ENCODE measurements around the gene CCDC183.
"Not testable (repeated sequence)": the region's sequence is repeated elsewhere in the genome, so short reads cannot be mapped to it uniquely, and the experiment has no call there.

CCDC183 gene

DNA sequence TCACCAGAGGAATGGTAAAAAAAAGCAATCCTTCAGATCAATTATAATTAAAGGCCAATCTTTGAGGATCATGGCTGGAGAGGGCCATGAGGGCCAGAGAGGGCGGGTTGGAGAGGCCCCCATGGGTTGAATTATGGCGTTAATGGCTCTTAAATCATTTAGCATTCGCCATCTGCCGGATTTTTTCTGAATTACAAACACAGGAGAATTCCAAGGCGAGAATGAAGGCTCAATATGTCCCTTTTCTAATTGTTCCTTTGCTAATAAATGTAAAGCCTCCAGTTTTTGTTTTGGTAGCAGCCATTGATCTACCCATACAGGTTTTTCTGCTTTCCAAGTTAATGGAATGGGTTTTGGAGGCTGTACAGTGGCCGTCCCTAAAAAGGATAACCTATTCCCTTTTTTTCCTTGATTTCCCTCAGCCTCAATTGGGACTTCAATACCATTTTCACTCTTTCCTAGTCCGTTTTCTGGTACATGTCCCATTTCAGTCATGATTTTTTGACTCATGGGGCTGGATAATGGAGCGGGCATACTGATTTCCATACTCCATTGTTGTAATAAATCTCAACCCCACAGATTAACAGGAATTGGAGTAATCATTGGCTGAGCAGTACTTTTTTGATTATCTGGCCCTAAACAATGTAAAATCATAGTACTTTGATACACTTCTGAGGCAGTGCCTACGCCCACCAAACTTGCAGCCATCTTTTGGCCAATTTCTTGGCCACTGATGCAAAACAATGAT lies 11.7 kb upstream of the CCDC183 start:
- no peak overlapping the region for H3K4me3 ChIP-seq (ENCODE audit: control insufficient read depth, low read depth, low read length)
- peak; percentile 37 for DNase-seq (ENCODE audit: low read depth)
- TF ChIP-seq, protein P1, sequence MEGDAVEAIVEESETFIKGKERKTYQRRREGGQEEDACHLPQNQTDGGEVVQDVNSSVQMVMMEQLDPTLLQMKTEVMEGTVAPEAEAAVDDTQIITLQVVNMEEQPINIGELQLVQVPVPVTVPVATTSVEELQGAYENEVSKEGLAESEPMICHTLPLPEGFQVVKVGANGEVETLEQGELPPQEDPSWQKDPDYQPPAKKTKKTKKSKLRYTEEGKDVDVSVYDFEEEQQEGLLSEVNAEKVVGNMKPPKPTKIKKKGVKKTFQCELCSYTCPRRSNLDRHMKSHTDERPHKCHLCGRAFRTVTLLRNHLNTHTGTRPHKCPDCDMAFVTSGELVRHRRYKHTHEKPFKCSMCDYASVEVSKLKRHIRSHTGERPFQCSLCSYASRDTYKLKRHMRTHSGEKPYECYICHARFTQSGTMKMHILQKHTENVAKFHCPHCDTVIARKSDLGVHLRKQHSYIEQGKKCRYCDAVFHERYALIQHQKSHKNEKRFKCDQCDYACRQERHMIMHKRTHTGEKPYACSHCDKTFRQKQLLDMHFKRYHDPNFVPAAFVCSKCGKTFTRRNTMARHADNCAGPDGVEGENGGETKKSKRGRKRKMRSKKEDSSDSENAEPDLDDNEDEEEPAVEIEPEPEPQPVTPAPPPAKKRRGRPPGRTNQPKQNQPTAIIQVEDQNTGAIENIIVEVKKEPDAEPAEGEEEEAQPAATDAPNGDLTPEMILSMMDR (conservative IDR thresholded peaks at IDR 0.05; ENCODE audit: control insufficient read depth, insufficient read depth, low read depth, low read length), result peak; percentile 31

DNA sequence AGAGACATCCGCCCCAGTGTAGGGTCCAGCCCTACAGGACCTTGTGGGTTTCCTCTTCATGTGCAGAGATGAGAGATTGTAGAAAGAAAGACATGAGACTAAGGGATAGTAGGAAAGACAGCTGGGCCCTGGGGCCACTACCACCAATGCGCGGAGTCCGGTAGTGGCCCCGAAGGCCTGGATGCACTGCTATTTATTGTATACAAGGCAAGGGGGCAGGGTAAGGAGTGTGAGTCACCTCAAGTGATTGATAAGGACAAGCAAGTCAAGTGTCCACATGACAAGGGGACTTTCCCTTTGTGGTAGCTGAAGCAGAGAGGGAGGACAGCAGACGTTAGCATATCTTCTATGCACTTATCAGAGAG lies 11.2 kb upstream of the CCDC183 start:
- TF ChIP-seq, protein P1 (conservative IDR thresholded peaks at IDR 0.05; ENCODE audit: control insufficient read depth, insufficient read depth, low read depth, low read length), result no peak
- no peak for DNase-seq (ENCODE audit: low read depth)
- H3K4me3 ChIP-seq (ENCODE audit: control insufficient read depth, low read depth, low read length), result no peak overlapping the region

DNA sequence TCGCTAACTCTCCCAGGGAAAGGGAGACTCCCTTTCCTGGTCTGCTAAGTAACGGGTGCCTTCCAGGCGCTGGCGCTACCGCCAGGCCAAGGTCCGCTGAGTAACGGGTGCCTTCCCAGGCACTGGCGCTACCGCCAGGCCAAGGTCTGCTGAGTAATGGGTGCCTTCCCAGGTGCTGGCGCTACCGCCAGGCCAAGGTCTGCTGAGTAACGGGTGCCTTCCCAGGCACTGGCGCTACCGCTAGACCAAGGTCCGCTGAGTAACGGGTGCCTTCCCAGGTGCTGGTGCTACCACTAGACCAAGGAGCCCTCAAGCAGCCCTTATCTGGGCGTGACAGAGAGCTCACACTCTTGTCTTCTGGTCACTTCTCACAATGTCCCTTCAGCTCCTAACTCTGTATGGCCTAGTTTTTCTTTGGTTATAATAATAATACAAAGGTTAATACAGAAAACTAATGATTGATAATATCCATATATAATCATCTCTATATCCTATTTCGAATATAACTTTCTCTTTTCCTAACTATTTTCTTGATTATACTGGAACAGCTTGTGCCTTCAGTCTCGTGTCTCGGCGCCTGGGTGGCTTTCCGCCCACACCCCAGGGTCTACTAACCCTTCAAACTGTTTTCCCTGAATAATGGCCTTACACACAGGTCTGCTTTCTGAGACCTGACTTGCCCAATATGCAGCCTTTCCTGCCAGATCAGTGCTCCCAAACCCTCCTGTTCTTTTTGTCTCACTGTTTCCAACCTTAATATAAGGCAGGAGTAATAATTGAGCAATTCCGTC lies 10.4 kb upstream of the CCDC183 start:
- DNase-seq (ENCODE audit: low read depth), result not testable (repeated sequence)

DNA sequence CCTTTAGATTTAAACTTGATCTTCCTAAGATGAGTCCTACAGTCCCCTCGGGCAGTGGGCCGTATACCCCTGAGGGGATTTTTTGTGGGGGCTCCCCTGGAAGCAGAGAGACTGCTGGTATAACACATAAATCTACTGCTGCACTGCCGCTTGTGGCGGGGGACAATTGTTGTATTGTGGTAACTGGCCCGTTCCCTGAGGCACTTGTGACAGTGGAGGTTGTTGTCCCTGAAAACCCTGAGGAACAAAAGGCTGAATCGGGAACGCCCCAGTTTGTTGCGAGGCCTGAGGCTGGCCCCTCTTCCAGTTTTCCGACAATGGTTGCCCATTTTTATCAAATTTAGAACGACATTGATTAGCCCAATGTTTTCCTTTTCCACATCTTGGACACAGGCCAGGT lies 9.7 kb upstream of the CCDC183 start:
- TF ChIP-seq, protein P1 (conservative IDR thresholded peaks at IDR 0.05; ENCODE audit: control insufficient read depth, insufficient read depth, low read depth, low read length), result no peak
- H3K4me3 ChIP-seq (ENCODE audit: control insufficient read depth, low read depth, low read length), result no peak overlapping the region
- no peak for DNase-seq (ENCODE audit: low read depth)

More for the DNA sequence above, 10.4 kb upstream of the CCDC183 start:
- not testable (repeated sequence) for H3K4me3 ChIP-seq (ENCODE audit: control insufficient read depth, low read depth, low read length)

DNA sequence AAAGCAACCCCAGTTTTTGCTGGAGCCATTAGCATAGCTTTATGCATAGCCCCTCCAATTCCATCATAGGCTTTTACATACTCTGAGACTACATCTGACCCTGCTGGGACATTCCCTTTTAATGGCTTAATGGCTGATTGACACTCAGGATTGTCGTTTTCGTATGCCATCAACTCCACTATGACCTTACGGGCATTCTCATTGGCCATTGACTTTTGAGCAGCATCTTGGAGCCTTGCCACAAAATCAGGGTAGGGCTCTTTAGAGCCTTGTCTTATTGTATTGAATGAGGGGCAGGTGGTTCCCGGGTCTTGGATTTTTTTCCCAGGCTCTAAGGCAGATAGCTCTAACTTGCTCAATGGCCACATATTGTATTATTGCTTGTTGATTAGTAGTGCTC lies 9.2 kb upstream of the CCDC183 start:
- H3K4me3 ChIP-seq (ENCODE audit: control insufficient read depth, low read depth, low read length); DNase-seq (ENCODE audit: low read depth): not testable (repeated sequence)

DNA sequence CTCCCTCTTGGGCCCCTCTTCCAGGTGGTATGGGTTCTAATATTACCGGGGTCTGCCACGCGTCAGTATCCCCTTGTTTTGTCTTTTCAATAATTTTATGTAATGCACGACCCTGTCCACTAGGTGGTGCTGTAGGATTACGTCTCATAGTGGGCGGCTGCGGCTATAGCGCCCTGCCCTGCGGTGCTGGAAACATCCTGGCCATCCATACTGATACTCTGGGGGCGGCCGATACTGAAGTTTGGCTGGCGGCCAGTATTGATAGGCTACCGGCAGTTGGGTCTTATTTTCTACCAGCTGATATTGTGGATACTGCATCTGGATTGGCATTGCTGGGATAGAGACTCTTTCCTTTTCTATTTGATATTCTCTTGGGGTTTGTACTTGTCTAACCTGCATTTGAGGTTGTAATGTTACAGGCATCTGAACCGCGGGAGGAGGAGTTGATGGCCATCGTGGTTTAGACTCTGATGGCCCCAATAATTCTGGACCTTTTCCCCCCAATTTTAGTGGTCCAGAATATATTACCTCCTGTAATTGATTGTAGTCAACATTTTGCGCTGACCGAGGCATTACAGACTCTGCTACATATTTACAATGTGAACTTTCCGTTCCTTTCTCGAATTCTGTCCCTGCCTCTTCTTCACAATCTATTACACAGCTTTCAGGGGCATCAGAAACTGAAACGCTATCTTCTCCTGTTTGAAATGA lies 8.3 kb upstream of the CCDC183 start:
- TF ChIP-seq, protein P1 (conservative IDR thresholded peaks at IDR 0.05; ENCODE audit: control insufficient read depth, insufficient read depth, low read depth, low read length), result peak; percentile 72
- H3K4me3 ChIP-seq (ENCODE audit: control insufficient read depth, low read depth, low read length), result no peak overlapping the region
- DNase-seq (ENCODE audit: low read depth), result peak; percentile 56

DNA sequence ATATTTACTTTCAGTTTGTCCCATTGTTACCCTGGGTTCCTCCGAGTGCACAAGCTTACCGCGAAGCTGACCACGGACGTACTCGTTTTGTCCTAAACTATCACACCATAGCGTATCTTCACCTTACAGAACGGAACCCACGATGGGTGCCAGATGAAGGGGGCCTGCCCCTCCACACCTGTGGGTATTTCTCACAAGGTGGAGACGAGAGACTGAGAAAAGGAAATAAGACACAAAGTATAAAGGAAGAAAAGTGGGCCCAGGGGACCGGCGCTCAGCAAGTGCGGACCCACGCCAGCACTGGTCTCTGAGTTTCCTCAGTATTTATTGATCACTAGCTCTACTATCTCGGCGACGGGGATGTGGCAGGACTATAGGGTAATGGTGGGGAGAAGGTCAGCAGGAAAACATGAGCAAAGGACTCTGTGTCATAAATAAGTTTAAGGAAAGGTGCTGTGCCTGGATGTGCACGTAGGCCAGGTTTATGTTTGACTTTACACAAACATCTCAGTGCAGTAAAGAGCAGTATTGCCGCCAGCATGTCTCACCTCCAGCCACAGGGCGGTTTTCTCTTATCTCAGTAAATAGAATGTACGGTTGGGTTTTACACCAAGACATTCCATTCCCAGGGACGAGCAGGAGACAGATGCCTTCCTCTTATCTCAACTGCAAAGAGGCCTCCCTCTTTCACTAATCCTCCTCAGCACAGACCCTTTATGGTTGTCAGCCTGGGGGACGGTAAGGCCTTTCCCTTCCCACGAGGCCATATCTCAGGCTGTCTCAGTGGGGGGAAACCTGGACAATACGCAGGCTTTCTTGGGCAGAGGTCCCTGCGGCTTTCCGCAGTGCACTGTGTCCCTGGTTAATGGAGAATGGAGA lies 7.3 kb upstream of the CCDC183 start:
- not testable (repeated sequence) for H3K4me3 ChIP-seq (ENCODE audit: control insufficient read depth, low read depth, low read length); DNase-seq (ENCODE audit: low read depth)
